Measurements from ENCODE around the gene CIDEC.

CIDEC gene

GRCh38 chr3:9841015-9841414 is 39.0 kb downstream of the CIDEC start:
- DNase-seq = no peak

DNA sequence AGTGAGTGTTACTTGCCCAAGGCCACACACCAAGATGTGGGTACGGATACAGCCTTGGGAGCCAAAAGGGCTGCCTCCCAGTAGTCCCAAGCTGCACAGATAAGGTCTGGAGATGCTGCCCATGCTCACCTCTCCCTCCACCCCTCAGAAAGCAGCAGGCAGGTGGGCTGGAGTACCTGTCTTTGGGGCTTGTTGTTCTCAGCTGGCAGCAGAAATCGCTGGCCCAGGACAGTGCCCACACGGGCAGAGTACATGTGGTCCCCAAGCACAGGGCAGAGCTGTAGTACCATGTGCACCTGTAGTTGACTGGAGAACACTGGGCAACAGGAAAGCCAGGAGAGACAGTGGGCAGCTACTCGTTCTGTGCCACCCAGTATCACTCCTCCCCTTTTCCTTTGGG is 41.2 kb downstream of the CIDEC start:
- DNase-seq = no peak

DNA sequence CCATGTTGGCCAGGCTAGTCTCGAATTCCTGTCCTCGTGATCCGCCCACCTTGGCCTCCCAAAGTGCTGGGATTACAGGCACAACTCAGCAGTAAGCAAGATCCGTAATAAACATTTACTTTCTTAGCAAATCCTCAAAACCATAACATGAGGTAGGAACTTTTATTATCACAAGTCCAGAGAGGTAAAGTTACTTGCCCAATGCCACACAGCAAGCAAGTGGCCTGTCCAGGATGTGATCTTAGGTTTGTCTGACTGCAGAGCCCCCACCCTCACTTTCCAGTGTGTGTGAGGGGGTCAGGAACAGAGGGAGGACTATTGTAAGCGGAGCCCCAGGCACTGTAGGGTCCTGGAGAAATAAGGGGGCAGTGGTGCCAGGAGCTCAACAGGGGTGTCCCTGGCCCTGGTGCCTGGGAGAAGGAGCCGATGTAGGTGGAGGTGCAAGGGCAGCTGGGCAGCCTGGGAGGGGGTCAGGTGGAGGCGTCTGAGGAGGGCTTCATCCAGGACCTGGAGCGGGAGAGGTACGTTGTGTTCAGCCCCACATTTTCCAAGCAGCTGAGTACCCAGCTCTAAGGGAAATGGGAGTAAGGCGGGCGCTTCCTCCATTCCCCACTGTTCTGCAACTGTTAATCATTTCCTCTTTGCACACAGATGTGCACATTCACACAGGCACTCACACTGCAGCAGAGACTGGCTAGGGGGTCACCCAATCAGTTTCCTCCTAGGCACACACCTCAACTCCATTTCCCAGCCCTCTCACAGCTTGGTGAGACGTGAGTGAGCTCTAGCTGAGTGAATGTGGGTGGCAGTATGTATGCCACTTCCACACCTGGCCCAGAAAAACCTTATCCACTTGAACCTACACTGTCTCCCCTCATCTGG is 42.1 kb downstream of the CIDEC start:
- no peak for DNase-seq

- no peak for DNase-seq
Measured at GRCh38 chr3:9834520-9835380, 45.3 kb downstream of the CIDEC start.

DNA sequence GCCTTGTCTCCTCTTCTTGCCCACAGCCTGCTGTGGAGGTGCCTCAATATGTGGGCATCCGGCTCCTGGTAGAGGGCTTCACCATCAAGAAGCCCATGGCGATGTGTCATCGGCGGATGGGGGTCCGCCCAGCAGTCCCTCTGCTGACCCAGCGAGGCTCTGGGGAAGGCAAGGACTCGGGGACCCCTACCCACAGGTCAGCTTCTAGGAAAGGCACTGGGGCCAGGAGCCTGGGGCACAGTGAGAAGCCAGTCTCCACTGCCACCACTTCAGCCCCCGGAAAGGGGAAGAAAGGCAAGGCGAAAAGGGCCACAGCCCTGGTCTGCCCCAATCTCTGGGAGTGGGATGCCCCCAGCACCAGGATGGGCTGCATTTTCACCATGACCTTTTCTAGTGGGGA is 47.0 kb downstream of the CIDEC start:
- no peak for DNase-seq

DNA sequence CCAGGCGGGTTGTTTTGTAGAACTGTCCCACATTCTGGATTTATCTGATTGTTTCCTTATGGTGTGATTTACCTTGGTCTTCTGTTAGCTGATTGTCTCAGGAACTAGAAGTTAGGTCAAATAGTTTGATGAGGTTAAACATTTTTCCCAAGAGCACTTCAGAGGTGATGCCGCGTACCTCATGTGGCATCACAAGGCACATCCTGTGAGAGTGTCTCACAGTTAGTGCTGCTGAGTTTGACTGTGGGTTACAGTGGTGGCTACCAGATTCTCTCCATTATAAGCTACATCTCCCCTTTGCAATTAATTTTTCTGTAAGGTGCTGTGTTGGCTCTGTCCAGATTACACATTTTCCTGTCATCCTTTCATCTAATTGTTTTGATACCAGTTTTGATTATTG is 48.8 kb downstream of the CIDEC start:
- no peak for DNase-seq

GRCh38 chr3:9828801-9829755 is 51.0 kb downstream of the CIDEC start:
- no peak for DNase-seq

DNA sequence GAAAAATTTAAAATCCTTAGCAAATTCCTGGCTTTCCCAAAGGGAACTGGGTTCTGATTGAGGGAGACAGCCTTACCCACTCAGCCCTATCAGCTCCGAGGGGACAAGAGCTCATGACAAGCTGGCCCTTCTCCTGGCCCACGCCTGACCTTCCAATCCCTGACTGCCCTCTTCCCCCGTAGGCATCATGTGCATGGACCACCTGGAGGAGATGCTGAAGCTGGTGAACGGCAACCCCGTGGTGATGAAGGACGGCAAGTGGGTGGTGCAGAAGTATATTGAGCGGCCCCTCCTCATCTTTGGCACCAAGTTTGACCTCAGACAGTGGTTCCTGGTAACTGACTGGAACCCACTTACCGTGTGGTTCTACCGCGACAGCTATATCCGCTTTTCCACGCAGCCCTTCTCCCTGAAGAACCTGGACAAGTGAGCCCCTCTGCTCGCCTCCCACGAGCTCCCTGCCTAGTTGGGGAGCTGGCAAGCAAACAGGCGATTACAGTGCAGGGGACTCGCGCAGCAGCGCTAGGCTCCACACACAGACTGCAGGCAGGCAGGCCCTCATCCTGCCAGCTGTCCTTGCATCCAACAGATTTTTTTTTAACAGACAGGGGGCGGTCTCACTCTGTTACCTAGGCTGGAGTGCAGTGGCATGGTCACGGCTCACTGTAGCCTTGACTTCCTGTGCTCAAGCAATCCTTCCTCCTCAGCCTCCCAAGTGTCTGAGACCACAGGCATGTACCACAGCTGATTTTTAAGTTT is 53.1 kb downstream of the CIDEC start:
- DNase-seq = no peak

DNA sequence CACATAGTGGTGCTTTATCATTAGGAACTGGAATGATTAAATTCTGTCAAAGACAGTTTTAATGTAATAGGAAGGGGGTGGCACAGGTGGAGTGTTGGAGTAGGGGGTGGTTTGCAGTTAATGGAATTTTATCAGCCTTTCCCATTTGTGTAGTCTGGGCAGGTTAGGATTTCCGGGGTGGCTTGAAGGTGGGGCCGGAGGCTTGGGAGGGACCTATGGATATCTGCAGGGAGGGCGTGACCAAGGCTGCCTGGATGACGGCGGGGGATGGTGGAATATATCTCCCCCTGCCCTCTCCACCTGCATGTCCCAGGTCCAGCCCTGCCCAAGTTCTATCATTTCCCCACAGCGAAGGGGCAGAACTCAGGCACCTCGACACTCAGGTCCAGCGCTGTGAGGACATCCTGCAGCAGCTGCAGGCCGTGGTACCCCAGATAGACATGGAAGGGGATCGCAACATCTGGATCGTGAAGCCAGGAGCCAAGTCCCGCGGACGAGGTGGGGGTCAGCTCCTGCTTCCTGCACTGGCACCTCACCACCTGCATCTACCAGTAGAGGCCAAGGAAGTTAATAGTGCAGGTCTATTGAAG is 54.5 kb downstream of the CIDEC start:
- no peak for DNase-seq

DNA sequence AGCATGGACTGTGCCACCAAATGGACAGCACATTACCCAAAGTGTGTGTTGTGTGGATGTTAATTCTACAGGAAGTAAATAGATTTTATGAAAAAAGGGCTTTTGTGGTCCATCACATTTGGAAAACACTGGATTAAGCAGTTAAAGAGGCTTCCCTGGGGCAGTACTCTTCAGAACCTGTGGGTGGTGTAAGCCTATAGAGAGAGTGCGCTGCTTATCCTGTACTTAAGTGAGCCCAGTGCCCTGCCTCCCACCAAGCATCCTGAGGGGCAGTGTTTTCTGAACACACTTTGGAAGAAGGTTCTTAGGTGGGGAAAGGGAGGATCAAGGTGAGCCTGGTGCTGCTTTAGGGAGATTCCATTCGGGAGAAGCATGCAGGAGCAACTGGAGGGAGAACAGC is 59.1 kb downstream of the CIDEC start:
- DNase-seq = no peak

DNA sequence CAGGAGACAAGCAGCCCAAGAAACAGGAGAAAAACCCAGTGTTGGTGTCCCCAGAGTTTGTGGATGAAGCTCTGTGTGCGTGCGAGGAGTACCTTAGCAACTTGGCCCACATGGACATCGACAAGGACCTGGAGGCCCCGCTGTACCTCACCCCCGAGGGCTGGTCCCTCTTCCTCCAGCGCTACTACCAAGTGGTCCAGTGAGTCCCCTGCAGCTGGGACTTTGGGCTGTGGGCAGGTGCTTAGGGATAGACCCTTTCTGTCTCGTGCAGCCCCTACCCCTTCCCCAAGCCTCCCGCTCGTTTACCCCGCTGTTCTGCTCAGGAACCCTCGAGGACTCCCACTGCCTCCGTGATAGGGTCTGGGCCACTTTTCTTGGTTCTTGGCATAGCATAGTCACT is 59.5 kb downstream of the CIDEC start:
- no peak for DNase-seq

- no peak for DNase-seq
Measured at GRCh38 chr3:9818666-9819335, 61.3 kb downstream of the CIDEC start.

- DNase-seq = no peak
Measured at GRCh38 chr3:9817436-9817835, 62.6 kb downstream of the CIDEC start.

Data from NCI-H2029 treated with DMSO at 0.1 percent for 48 hours (cell line).